Fibroblast of mammary gland (primary cell): ENCODE data around the gene SPSB2.
A peak's percentile ranks its signal among the peaks of the same experiment; 100 is the strongest.

Source experiments
- DNase-seq: peaks from one replicate; pipeline ENCODE4 v3.0.0-alpha.2; 2010; ENCODE audit warnings: low read depth
- H3K4me3 ChIP-seq: 2 replicates; pipeline ENCODE4 v1.5.1; 2011; ENCODE audit warnings: low read depth, mild to moderate bottlenecking, low read length, moderate library complexity; ENCODE audit not compliant: control insufficient read depth
- TF ChIP-seq, protein P1 (sequence below): conservative IDR thresholded peaks from 2 replicates; pipeline ENCODE4 v1.5.1; 2011; ENCODE audit warnings: low read depth, low read length, inconsistent platforms; ENCODE audit not compliant: control insufficient read depth, insufficient read depth

Gene SPSB2

GRCh38 chr12:6916426-6917200 lies 43.5 kb upstream of the SPSB2 start:
- H3K4me3 ChIP-seq: no peak overlapping the region
- TF ChIP-seq, protein P1, sequence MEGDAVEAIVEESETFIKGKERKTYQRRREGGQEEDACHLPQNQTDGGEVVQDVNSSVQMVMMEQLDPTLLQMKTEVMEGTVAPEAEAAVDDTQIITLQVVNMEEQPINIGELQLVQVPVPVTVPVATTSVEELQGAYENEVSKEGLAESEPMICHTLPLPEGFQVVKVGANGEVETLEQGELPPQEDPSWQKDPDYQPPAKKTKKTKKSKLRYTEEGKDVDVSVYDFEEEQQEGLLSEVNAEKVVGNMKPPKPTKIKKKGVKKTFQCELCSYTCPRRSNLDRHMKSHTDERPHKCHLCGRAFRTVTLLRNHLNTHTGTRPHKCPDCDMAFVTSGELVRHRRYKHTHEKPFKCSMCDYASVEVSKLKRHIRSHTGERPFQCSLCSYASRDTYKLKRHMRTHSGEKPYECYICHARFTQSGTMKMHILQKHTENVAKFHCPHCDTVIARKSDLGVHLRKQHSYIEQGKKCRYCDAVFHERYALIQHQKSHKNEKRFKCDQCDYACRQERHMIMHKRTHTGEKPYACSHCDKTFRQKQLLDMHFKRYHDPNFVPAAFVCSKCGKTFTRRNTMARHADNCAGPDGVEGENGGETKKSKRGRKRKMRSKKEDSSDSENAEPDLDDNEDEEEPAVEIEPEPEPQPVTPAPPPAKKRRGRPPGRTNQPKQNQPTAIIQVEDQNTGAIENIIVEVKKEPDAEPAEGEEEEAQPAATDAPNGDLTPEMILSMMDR: no peak
- no peak for DNase-seq

DNA sequence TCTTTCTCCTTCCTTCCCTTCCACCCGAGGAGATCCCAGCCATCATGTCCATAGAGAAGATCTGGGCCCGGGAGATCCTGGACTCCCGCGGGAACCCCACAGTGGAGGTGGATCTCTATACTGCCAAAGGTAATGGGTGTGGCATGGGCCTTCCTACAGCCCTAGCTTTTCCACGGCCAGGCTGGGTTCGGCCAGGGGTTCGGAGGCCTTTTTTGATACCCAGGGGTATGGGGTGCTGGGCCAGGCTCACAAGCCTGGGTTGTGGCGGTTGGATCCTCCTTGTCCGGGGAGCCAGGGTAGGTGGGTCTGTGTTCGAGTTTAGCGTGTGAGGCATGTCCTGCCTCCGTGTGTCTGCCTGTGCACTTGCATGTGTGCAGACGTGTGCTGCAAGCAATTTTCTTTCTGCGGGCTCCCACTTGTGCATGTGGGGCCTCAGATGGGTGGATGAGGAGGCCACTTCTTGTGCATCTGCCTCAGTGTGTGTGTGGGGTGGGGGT lies 42.7 kb upstream of the SPSB2 start:
- no peak for DNase-seq
- TF ChIP-seq, protein P1: no peak
- no peak overlapping the region for H3K4me3 ChIP-seq

GRCh38 chr12:6914947-6915788 lies 42.1 kb upstream of the SPSB2 start:
- TF ChIP-seq, protein P1: no peak
- H3K4me3 ChIP-seq: peak overlapping the region; percentile 61
- no peak for DNase-seq

DNA sequence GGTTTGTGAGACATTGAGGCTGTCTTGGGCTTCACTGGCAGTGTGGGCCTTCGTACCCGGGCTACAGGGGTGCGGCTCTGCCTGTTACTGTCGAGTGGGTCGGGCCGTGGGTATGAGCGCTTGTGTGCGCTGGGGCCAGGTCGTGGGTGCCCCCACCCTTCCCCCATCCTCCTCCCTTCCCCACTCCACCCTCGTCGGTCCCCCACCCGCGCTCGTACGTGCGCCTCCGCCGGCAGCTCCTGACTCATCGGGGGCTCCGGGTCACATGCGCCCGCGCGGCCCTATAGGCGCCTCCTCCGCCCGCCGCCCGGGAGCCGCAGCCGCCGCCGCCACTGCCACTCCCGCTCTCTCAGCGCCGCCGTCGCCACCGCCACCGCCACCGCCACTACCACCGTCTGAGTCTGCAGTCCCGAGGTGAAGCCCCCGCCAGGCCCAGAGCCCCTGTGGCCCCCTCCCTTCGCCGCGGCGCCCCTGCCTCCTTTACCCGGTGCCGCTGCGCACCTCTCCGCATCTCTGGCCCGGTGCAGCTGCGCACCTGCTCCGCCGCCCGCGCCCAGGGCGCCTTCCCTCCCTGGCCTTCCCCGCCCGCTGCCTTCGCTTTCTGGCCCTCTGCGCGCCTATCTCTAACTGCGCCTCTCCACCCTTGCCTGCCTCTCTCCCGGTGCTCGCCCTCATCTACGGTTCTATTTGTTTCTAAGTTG lies 41.3 kb upstream of the SPSB2 start, which contains the start of gene ENO2:
Gene ENO2, plus strand, starts transcription at position 335 of the 701 bp plus-strand sequence. CDS start 1,253 bp downstream, outside the sequence.
- TF ChIP-seq, protein P1: no peak
- peak within 1 kb of the TSS; percentile 61 for H3K4me3 ChIP-seq
- peak; percentile 52 for DNase-seq

GRCh38 chr12:6912164-6912935 lies 39.2 kb upstream of the SPSB2 start:
- no peak for DNase-seq
- TF ChIP-seq, protein P1: no peak
- no peak overlapping the region for H3K4me3 ChIP-seq
